Fibroblast of lung (primary cell): Measurements from ENCODE around the gene FOXO4. TPM values are rescaled to one million over a fixed set of nuclear protein-coding genes. Genes with fewer than 3 reads are reported as not detected.

ENCODE experiments used
- DNase-seq, 2 donors: peaks; one replicate each; pipeline versions ENCODE4 v3.0.0 to v3.0.0-alpha.2; 2010; ENCODE audit warnings: low read depth in 2 of 2
- H2AFZ ChIP-seq: 2 replicates; pipeline ENCODE4 v1.5.1; 2012; ENCODE audit warnings: low read length, control low read depth, inconsistent platforms
- H3K27ac ChIP-seq: 2 replicates; pipeline ENCODE4 v1.5.1; 2011; ENCODE audit warnings: low read length, control low read depth; ENCODE audit not compliant: insufficient read depth
- H3K27me3 ChIP-seq: 2 replicates; pipeline ENCODE4 v1.5.1; 2011; ENCODE audit warnings: mild to moderate bottlenecking, low read length; ENCODE audit not compliant: control insufficient read depth, insufficient read depth
- H3K36me3 ChIP-seq: 2 replicates; pipeline ENCODE4 v1.5.1; 2011; ENCODE audit warnings: low read length; ENCODE audit not compliant: control insufficient read depth, insufficient read depth
- H3K4me1 ChIP-seq: 2 replicates; pipeline ENCODE4 v1.5.1; 2011; ENCODE audit warnings: low read length; ENCODE audit not compliant: control insufficient read depth, insufficient read depth; ENCODE audit errors: extremely low read depth
- H3K4me2 ChIP-seq: 2 replicates; pipeline ENCODE4 v1.5.1; 2011; ENCODE audit warnings: low read length, control low read depth; ENCODE audit not compliant: insufficient read depth; ENCODE audit errors: extremely low read depth
- H3K4me3 ChIP-seq, 4 experiments: fragments of 200-600 bp in 1 of 4; sonication (generic) in 1 of 4; replicated peaks in 1 of 4; 2 replicates each; pipeline ENCODE4 v1.5.1; 2011 to 2016; ENCODE audit warnings: low read length in 4 of 4, low read depth in 3 of 4, mild to moderate bottlenecking in 3 of 4, control low read depth in 2 of 4, inconsistent platforms in 1 of 4, mixed read lengths in 1 of 4; ENCODE audit not compliant: insufficient read depth in 1 of 4; ENCODE audit errors: control extremely low read depth in 1 of 4
- H3K79me2 ChIP-seq: 2 replicates; pipeline ENCODE4 v1.5.1; 2012; ENCODE audit warnings: mild to moderate bottlenecking, low read length, inconsistent platforms; ENCODE audit not compliant: control insufficient read depth, insufficient read depth
- H3K9ac ChIP-seq: 2 replicates; pipeline ENCODE4 v1.5.1; 2011; ENCODE audit warnings: mild to moderate bottlenecking, low read length, control low read depth; ENCODE audit not compliant: insufficient read depth
- H3K9me3 ChIP-seq: 2 replicates; pipeline ENCODE4 v1.5.1; 2012; ENCODE audit warnings: low read depth, low read length; ENCODE audit not compliant: control insufficient read depth, insufficient read depth
- H4K20me1 ChIP-seq: 2 replicates; pipeline ENCODE4 v1.5.1; 2011; ENCODE audit warnings: low read length; ENCODE audit not compliant: control insufficient read depth, insufficient read depth; ENCODE audit errors: extremely low read depth
- CTCF ChIP-seq, 2 donors: IDR thresholded peaks in 1 of 2; conservative IDR thresholded peaks in 1 of 2; 1 replicate in 1 of 2; 2 replicates in 1 of 2; pipeline ENCODE4 v1.5.1; 2011 to 2012; ENCODE audit warnings: low read length in 2 of 2, control low read depth in 1 of 2, inconsistent platforms in 1 of 2, low read depth in 1 of 2, mild to moderate bottlenecking in 1 of 2
- EZH2 ChIP-seq: IDR thresholded peaks from 2 replicates; pipeline ENCODE4 v1.5.1; 2012; ENCODE audit warnings: low read length, control low read depth, mild to moderate bottlenecking; ENCODE audit errors: missing control alignments
- polyA plus RNA-seq, 2 donors: library from polyadenylated mRNA; depleted of rRNA in 1 of 2; stranded (reverse) in 1 of 2; unstranded in 1 of 2; fragments of >200 nt; gene quantifications; 2 replicates each; pipeline ENCODE4 v1.2.1, GENCODE V29; 2011 to 2012; ENCODE audit warnings: missing spikeins in 1 of 2
- total RNA-seq: library from RNA; depleted of rRNA; stranded (reverse); fragments of >200 nt; gene quantifications from 2 replicates; pipeline ENCODE4 v1.2.1, GENCODE V29; 2014

FOXO4 gene
- total and polyA plus RNA-seq, 2 donors (not counting 1 experiment from before 2014, with no cell fraction given) = 2.3 to 7.4 TPM

- no peaks in the 10 kb centered on the region for H4K20me1 ChIP-seq
- H3K4me2 ChIP-seq = no peak overlapping the region
- H3K79me2 ChIP-seq = no peaks in the 10 kb centered on the region
- H3K4me1 ChIP-seq = no peaks in the 10 kb centered on the region
- H3K36me3 ChIP-seq = no peaks in the 10 kb centered on the region
- H3K27ac ChIP-seq = no peak overlapping the region
- H3K9ac ChIP-seq = no peak overlapping the region
- H2AFZ ChIP-seq = no peak overlapping the region
- TF ChIP-seq EZH2 (no peak), CTCF (conservative IDR thresholded peaks at IDR 0.05 in 1 of 2, IDR thresholded peaks at IDR 0.05 in 1 of 2; ENCODE audit: low read depth in 1 of 2, low read length in 2 of 2) (no peak)
- no peaks in the 10 kb centered on the region for H3K27me3 ChIP-seq
- DNase-seq = peak; percentile 13 to 32
- H3K9me3 ChIP-seq = no peaks in the 10 kb centered on the region
- peak overlapping the region in 1 of 4 experiments; percentile 26 for H3K4me3 ChIP-seq
Observed at GRCh38 chrX:71053217-71053621, 42.4 kb upstream of the FOXO4 start.

GRCh38 chrX:71056867-71057266, 38.8 kb upstream of the FOXO4 start:
- Histone ChIP-seq H2AFZ (no peak overlapping the region), H3K4me3 (no peak overlapping the region), H3K27me3 (no peaks in the 10 kb centered on the region), H3K9ac (no peak overlapping the region), H3K9me3 (no peaks in the 10 kb centered on the region), H4K20me1 (no peaks in the 10 kb centered on the region), H3K4me2 (no peak overlapping the region), H3K27ac (no peak overlapping the region), H3K79me2 (no peaks in the 10 kb centered on the region), H3K4me1 (no peaks in the 10 kb centered on the region), H3K36me3 (no peaks in the 10 kb centered on the region)
- TF ChIP-seq CTCF (conservative IDR thresholded peaks at IDR 0.05 in 1 of 2, IDR thresholded peaks at IDR 0.05 in 1 of 2; ENCODE audit: low read depth in 1 of 2, low read length in 2 of 2) = no peak
- no peak for TF ChIP-seq EZH2
- DNase-seq = peak; percentile 8 to 67

- Histone ChIP-seq H2AFZ (no peak overlapping the region), H3K9me3 (no peaks in the 10 kb centered on the region), H3K4me2 (no peak overlapping the region), H3K9ac (no peak overlapping the region), H3K4me3 (no peak overlapping the region), H3K36me3 (no peaks in the 10 kb centered on the region), H3K27me3 (no peaks in the 10 kb centered on the region), H3K4me1 (no peaks in the 10 kb centered on the region), H4K20me1 (no peaks in the 10 kb centered on the region), H3K27ac (no peak overlapping the region), H3K79me2 (no peaks in the 10 kb centered on the region)
- TF ChIP-seq EZH2 (no peak), CTCF (conservative IDR thresholded peaks at IDR 0.05 in 1 of 2, IDR thresholded peaks at IDR 0.05 in 1 of 2; ENCODE audit: low read depth in 1 of 2, low read length in 2 of 2) (no peak)
- DNase-seq = no peak
Observed at GRCh38 chrX:71057848-71058530, 37.7 kb upstream of the FOXO4 start.
